ENCODE data around the gene TMEM109. TPM values are rescaled to one million over a fixed set of nuclear protein-coding genes. Genes with fewer than 3 reads are reported as not detected.
A peak's percentile ranks its signal among the peaks of the same experiment; 100 is the strongest.

The TMEM109 gene
- total RNA-seq, 1 experiment from 2014 or later, result 13.5 TPM

GRCh38 chr11:60875366-60876167, 38.4 kb upstream of the TMEM109 start:
- in situ Hi-C loops (cut with HindIII; ENCODE audit: low sequenced_read_pairs), result no loop called here
- no peak for DNase-seq (ENCODE audit: low spot score)

- in situ Hi-C loops (cut with HindIII; ENCODE audit: low sequenced_read_pairs), result no loop called here
- no peak for DNase-seq (ENCODE audit: low spot score)
These were observed 37.8 kb upstream of the TMEM109 start for GRCh38 chr11:60876168-60876485.

DNA sequence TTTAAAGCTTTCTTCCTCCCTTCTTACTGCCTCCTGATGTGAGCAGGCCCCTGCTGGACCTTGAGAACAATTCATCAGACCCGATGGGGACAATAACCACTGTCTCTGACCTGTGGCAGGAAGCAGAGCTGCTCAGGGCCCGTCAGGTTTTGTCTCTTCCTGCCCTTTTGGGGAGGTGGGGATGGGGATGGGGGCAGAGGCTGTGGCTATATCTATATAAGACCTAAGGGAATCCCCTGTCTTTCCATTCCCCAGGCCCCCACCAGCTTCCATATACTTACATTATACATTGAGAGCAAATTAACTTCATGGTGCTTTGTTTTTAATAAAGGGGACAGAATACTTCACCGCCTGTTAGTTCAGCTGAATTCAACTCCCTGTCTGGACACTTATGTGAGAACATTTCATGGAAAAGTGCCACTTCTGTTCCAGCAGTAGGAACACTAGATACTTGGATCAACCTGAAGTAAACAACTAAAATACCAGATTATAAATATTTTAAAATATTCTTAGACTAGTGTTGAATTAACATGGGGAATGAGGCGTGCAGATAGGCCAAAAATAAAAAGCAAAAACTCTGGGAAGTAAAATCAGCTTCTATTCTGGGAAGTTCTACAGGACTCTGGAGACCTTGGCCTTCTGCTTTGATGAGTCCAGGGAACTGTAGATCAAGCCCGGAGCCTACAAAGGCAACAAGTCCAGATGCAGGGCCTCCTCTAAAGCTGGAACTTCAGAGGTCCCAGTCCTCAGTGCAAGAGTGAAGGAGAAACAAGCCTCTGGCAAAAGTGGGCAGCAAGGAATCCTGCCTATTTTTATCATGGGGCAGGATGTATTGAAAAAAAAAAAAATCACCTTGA, 35.5 kb upstream of the TMEM109 start:
- DNase-seq (ENCODE audit: low spot score), result no peak
- in situ Hi-C loops (cut with HindIII; ENCODE audit: low sequenced_read_pairs), result no loop called here

GRCh38 chr11:60879104-60879503, 34.9 kb upstream of the TMEM109 start:
- in situ Hi-C loops (cut with HindIII; ENCODE audit: low sequenced_read_pairs), result no loop called here

GRCh38 chr11:60879971-60880588, 33.9 kb upstream of the TMEM109 start:
- in situ Hi-C loops (cut with HindIII; ENCODE audit: low sequenced_read_pairs), result no loop called here
- DNase-seq (ENCODE audit: low spot score), result no peak

More at GRCh38 chr11:60879104-60879503, 34.9 kb upstream of the TMEM109 start:
- no peak for DNase-seq (ENCODE audit: low spot score)

- in situ Hi-C loops (cut with HindIII; ENCODE audit: low sequenced_read_pairs), result no loop called here
- DNase-seq (ENCODE audit: low spot score), result no peak
These were observed 33.2 kb upstream of the TMEM109 start for GRCh38 chr11:60880643-60881282.

GRCh38 chr11:60887556-60887955, 26.4 kb upstream of the TMEM109 start:
- in situ Hi-C loops (cut with HindIII; ENCODE audit: low sequenced_read_pairs), result no loop called here
- DNase-seq (ENCODE audit: low spot score), result peak; percentile 77

GRCh38 chr11:60889869-60890311, 24.1 kb upstream of the TMEM109 start:
- DNase-seq (ENCODE audit: low spot score), result no peak
- in situ Hi-C loops (cut with HindIII; ENCODE audit: low sequenced_read_pairs), result no loop called here

DNA sequence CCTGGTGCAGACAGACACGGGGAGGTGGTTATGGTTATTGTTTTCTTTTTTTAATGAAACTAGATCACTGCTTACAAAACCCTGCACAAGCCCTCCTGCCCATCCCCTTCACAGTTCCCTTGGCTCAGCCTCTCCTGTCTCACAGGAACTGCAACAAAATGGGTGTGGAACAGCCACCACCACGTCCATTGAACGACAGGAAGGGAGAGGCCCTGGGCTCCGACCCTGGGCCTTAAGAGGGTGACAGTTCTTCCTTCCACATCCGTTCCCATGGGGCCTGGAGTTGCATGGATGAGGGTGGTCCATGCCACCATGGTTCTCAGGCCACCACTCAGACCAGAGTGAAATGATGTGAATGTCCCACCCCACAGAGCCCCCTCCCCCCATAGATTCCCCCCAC, 23.3 kb upstream of the TMEM109 start:
- in situ Hi-C loops (cut with HindIII; ENCODE audit: low sequenced_read_pairs), result no loop called here
- no peak for DNase-seq (ENCODE audit: low spot score)

DNA sequence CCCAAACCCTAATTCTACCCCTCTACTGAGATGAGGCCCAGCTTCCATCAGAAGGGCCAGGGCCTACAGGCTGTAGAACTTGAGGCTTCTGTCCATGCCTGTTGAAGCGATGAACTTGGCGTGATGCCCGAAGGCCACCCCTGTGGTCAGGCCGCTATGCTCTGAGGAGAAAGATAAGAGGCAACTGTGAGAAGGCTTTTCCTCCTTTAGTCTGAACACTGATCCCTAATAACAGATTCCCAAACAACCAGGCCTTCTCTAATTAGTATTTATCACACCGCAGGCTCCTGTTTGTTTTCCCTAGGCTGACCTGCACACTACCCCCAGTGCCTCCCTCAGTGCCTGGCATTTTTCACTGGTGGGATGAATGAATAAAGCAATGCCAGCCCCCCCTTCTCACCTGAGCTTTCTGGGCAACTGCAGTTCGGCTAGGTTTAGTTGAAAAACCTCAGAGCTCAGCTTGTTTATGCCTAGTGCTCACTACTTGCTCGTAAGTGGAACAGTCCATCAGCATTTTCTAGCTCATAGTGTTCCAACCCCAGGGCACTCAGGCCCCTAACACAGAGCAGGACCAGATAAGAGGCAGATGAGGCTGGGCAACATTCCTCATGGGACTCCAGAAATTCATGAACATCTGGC, 22.7 kb upstream of the TMEM109 start:
- peak; percentile 41 for DNase-seq (ENCODE audit: low spot score)
- in situ Hi-C loops (cut with HindIII; ENCODE audit: low sequenced_read_pairs), result no loop called here

DNA sequence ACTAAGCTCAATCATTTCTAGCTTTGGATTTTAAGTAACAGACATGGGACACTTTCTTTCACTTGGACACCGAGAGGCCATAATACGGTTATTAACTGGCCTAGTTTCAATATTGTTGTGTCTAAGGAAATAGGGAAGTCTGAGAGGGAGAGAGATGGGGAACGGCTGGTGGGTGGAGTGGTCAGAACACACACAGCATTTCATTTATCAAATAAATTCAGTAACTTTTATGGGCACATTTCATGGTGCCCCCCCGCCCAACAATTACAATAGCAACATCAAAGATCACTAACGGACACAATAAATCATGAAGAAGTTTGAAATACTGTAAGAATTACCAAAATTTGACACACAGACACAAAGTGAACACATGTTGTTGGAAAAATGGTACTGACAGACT, 18.3 kb upstream of the TMEM109 start:
- no peak for DNase-seq (ENCODE audit: low spot score)
- in situ Hi-C loops (cut with HindIII; ENCODE audit: low sequenced_read_pairs), result no loop called here

- in situ Hi-C loops (cut with HindIII; ENCODE audit: low sequenced_read_pairs), result no loop called here
These were observed 16.5 kb upstream of the TMEM109 start for GRCh38 chr11:60897496-60897895.

DNA sequence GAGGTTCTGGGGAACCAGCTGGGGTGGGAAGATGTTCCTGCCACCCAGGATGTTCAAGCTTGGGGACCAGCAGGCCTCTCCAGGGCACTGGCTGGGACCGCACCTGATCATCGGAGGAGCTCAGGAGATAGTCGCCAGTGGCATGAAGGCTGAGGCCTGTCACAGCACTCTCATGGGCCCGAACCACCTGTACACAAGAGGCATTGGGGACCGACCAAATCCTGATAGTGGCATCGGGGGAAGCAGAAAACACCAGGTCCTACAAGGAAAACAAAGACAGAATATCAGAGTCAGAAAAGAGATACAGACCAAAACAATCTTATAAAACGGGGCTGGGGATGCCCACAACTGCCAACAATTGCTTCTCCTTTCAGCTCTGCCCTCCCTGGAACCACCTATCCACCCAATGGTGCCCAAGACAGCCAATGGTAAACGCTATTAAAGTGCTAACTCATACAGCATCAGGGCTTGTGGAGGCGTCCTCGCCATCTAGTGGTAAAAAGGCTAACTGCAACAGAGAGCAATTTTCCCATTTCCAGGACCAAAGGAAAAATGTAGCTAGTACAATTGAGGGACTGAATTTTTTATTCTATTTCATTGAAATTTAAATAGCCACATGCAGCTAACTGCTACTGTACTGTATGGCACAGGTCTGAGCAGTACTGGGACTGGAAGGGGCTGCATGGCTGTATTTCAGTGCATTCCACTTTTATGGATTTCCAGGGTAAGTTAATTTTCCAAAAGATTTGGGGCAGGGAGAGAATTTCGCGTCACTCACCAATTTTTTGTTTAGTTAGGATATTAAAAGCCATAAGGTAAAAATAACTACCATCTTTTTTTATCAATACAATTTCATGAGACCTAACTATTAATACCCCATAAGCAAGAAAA, 14.7 kb upstream of the TMEM109 start:
- peak; percentile 73 for DNase-seq (ENCODE audit: low spot score)
- in situ Hi-C loops (cut with HindIII; ENCODE audit: low sequenced_read_pairs), result no loop called here

More at GRCh38 chr11:60897496-60897895, 16.5 kb upstream of the TMEM109 start:
- no peak for DNase-seq (ENCODE audit: low spot score)

- in situ Hi-C loops (cut with HindIII; ENCODE audit: low sequenced_read_pairs), result no loop called here
- no peak for DNase-seq (ENCODE audit: low spot score)
These were observed 14.0 kb upstream of the TMEM109 start for GRCh38 chr11:60899977-60900376.

- DNase-seq (ENCODE audit: low spot score), result no peak
- in situ Hi-C loops (cut with HindIII; ENCODE audit: low sequenced_read_pairs), result no loop called here
These were observed 13.1 kb upstream of the TMEM109 start for GRCh38 chr11:60900673-60901404.

- in situ Hi-C loops (cut with HindIII; ENCODE audit: low sequenced_read_pairs), result no loop called here
- DNase-seq (ENCODE audit: low spot score), result no peak
These were observed 11.3 kb upstream of the TMEM109 start for GRCh38 chr11:60902625-60903024.

- DNase-seq (ENCODE audit: low spot score), result no peak
- in situ Hi-C loops (cut with HindIII; ENCODE audit: low sequenced_read_pairs), result no loop called here
These were observed 8.9 kb upstream of the TMEM109 start for GRCh38 chr11:60905047-60905446.

Measured in G401 (cell line).